Ishikawa (cell line): ENCODE results near the gene WWOX.

Source experiments
- CEBPB ChIP-seq: IDR thresholded peaks from 2 replicates; pipeline ENCODE4 v1.6.1; 2012
- EGR1 ChIP-seq: IDR thresholded peaks from 2 replicates; pipeline ENCODE4 v1.6.1; 2012
- EP300 ChIP-seq: IDR thresholded peaks from 2 replicates; pipeline ENCODE4 v1.6.1; 2012; ENCODE audit warnings: borderline replicate concordance
- FOXM1 ChIP-seq: IDR thresholded peaks from 2 replicates; pipeline ENCODE4 v1.6.1; 2012; ENCODE audit warnings: low read depth, borderline replicate concordance
- NFIC ChIP-seq: IDR thresholded peaks from 2 replicates; pipeline ENCODE4 v1.6.1; 2012
- RAD21 ChIP-seq: IDR thresholded peaks from 2 replicates; pipeline ENCODE4 v1.6.1; 2012; ENCODE audit warnings: low read depth
- TAF1 ChIP-seq: IDR thresholded peaks from 2 replicates; pipeline ENCODE4 v1.6.1; 2012; ENCODE audit warnings: low read depth, mild to moderate bottlenecking
- TCF12 ChIP-seq: IDR thresholded peaks from 2 replicates; pipeline ENCODE4 v1.6.1; 2012; ENCODE audit warnings: low read depth
- TEAD4 ChIP-seq: IDR thresholded peaks from 2 replicates; pipeline ENCODE4 v1.6.1; 2012
- ZBTB7A ChIP-seq: IDR thresholded peaks from 2 replicates; pipeline ENCODE4 v1.6.1; 2012; ENCODE audit warnings: low read depth
- TF ChIP-seq, protein P1 (sequence below): IDR thresholded peaks from 2 replicates; pipeline ENCODE4 v1.6.1; 2012
- TF ChIP-seq, protein P2 (sequence below): IDR thresholded peaks from 2 replicates; pipeline ENCODE4 v1.6.1; 2012; ENCODE audit warnings: low read depth, mild to moderate bottlenecking
- TF ChIP-seq, protein P3 (sequence below): IDR thresholded peaks from 2 replicates; pipeline ENCODE4 v1.6.1; 2012

DNA sequence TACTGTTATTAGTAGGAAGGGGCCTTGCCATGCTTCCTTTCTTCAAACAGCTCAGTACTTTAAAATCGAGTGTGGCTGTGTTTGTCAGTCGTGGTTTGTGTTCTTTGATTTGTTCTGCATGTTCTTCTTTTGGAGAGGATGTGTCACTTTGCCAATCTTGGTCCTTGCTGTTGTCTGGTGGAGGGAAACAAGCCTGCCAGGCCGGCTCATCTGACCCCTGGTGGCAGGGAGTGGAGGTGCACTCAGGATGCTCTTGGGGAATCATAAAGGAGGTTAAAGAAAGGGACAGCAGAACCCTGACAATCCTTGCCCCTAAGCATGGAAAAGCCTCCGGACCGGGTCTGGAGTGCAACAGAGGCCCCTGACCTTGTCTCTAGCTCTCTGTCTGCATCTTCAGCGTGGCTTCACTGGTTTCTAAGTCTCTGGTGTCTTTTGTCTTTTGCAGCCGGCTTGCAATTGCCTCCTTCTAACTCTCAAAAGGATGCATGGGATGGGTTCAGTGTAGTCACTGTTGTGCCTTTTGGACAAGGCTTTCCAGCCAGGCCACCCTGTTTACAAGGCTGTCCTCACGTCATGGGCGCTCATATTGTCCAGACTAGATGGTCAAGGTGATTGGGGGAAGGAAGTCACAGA lies 135.8 kb downstream of the WWOX start:
- TF ChIP-seq, protein P1, sequence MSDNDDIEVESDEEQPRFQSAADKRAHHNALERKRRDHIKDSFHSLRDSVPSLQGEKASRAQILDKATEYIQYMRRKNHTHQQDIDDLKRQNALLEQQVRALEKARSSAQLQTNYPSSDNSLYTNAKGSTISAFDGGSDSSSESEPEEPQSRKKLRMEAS: no peak
- TF ChIP-seq, protein P2, sequence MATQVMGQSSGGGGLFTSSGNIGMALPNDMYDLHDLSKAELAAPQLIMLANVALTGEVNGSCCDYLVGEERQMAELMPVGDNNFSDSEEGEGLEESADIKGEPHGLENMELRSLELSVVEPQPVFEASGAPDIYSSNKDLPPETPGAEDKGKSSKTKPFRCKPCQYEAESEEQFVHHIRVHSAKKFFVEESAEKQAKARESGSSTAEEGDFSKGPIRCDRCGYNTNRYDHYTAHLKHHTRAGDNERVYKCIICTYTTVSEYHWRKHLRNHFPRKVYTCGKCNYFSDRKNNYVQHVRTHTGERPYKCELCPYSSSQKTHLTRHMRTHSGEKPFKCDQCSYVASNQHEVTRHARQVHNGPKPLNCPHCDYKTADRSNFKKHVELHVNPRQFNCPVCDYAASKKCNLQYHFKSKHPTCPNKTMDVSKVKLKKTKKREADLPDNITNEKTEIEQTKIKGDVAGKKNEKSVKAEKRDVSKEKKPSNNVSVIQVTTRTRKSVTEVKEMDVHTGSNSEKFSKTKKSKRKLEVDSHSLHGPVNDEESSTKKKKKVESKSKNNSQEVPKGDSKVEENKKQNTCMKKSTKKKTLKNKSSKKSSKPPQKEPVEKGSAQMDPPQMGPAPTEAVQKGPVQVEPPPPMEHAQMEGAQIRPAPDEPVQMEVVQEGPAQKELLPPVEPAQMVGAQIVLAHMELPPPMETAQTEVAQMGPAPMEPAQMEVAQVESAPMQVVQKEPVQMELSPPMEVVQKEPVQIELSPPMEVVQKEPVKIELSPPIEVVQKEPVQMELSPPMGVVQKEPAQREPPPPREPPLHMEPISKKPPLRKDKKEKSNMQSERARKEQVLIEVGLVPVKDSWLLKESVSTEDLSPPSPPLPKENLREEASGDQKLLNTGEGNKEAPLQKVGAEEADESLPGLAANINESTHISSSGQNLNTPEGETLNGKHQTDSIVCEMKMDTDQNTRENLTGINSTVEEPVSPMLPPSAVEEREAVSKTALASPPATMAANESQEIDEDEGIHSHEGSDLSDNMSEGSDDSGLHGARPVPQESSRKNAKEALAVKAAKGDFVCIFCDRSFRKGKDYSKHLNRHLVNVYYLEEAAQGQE: no peak
- peak; percentile 68 for TF ChIP-seq RAD21
- no peak for TF ChIP-seq EP300
- TF ChIP-seq TAF1: no peak
- no peak for TF ChIP-seq TCF12
- TF ChIP-seq FOXM1: no peak
- no peak for TF ChIP-seq ZBTB7A
- no peak for TF ChIP-seq TEAD4
- no peak for TF ChIP-seq CEBPB
- no peak for TF ChIP-seq NFIC
- TF ChIP-seq, protein P3, sequence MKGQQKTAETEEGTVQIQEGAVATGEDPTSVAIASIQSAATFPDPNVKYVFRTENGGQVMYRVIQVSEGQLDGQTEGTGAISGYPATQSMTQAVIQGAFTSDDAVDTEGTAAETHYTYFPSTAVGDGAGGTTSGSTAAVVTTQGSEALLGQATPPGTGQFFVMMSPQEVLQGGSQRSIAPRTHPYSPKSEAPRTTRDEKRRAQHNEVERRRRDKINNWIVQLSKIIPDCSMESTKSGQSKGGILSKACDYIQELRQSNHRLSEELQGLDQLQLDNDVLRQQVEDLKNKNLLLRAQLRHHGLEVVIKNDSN: no peak
- TF ChIP-seq EGR1: no peak
